ENCODE results near the gene INPP5J.

- TF ChIP-seq POLR2A (IDR thresholded peaks at IDR 0.05; ENCODE audit: low read depth, low read length), result no peak
- TF ChIP-seq POLR2AphosphoS5 (IDR thresholded peaks at IDR 0.05; ENCODE audit: low read depth, low read length), result no peak
- TF ChIP-seq TAF1 (IDR thresholded peaks at IDR 0.05; ENCODE audit: borderline replicate concordance, low read depth, low read length), result no peak
These were observed 56.6 kb downstream of the INPP5J start for GRCh38 chr22:31179345-31179744.
